VCaP (cell line): ENCODE results near the gene PGAP3.

Source experiments
- H3K27ac ChIP-seq: fragments of 450-650 bp; 2 replicates; pipeline ENCODE4 v1.5.1; 2017
- TF ChIP-seq, protein P1 (sequence below): fragments of 450-650 bp; conservative IDR thresholded peaks from 2 replicates; pipeline ENCODE4 v1.5.1; 2017; ENCODE audit warnings: mild to moderate bottlenecking, moderate library complexity

Gene PGAP3

GRCh38 chr17:39633570-39634183 lies 54.2 kb downstream of the PGAP3 start:
- TF ChIP-seq, protein P1, sequence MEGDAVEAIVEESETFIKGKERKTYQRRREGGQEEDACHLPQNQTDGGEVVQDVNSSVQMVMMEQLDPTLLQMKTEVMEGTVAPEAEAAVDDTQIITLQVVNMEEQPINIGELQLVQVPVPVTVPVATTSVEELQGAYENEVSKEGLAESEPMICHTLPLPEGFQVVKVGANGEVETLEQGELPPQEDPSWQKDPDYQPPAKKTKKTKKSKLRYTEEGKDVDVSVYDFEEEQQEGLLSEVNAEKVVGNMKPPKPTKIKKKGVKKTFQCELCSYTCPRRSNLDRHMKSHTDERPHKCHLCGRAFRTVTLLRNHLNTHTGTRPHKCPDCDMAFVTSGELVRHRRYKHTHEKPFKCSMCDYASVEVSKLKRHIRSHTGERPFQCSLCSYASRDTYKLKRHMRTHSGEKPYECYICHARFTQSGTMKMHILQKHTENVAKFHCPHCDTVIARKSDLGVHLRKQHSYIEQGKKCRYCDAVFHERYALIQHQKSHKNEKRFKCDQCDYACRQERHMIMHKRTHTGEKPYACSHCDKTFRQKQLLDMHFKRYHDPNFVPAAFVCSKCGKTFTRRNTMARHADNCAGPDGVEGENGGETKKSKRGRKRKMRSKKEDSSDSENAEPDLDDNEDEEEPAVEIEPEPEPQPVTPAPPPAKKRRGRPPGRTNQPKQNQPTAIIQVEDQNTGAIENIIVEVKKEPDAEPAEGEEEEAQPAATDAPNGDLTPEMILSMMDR = no peak
- no peak overlapping the region for H3K27ac ChIP-seq

DNA sequence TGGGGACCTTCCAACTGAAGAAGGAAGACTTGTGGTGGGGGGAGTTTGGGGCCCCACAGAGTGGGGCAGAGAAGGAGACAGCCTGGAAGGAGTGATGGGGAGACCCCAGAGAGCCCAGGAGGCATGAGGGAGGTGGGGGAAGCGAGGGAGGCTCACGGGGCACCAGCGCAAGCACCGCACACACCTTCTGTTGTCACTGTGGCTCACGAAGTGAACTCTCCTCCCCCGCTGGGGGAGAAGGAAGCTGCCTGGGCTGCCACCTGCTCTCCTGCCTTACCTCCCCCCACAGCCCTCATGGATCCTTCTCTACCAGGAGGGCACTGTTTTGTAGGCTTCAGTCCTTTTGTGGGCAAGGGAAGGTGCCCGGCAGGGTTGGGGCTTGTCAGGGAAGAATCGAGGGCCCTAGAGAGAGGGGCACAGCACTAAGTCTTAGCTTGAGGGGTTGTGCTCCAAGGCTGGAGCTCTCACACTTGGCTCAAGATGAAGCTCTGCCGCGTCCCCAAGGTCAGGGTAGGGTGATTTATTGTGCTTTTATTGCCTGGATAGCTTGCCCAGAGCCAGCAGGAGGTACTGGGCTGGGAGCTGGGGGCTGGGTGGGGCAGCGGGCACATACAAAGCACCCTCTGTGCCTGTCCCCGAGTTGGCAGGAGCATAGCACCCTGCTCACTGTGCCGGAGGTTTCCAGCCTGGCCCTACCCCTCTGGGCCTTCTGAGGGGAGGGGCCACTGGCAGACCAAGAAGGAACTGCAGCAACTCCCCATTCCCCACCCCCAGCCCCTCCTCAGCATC lies 55.5 kb downstream of the PGAP3 start:
- peak overlapping the region; percentile 41; the same call in 1 of the 2 replicates for H3K27ac ChIP-seq
- TF ChIP-seq, protein P1 = no peak

DNA sequence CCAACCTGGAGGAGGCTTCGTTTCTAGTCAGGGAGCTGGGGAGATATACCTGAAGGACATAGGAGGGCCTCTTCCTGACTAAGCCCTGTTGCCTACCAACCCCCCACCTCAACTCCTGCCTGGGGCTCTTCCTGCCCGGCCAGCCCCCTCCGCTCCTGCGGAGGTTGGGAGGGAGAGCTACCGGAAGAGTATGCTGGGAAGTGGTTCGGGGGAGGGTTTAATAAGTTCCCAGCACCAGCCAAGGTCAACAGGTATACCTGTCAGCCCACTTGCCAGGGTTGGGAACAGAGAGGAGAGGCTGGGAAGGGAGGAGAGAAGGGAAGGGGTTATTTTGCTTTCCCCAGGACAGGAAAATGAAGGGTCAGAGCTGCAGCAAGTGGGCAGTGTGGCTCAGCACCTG lies 56.5 kb downstream of the PGAP3 start:
- peak overlapping the region; percentile 41 for H3K27ac ChIP-seq
- TF ChIP-seq, protein P1 = no peak

DNA sequence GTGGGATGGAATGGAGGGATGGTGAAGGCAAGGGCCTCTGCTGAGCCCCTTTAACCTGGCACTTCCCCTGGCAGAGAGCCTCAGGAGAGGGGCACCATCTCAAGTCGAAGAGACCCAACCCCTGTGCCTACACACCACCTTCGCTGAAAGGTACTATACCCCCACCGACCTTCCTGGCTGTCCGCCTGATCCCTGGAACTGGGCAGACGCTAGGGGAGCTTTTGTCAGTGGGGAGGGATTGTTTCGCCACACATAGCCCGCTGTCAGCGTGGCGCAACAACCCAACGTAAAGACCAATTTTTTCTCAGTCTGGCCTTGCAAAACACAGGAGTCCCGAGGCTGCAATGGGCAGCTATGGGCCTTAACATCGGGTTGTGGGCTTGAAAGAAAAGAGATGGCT lies 58.0 kb downstream of the PGAP3 start:
- TF ChIP-seq, protein P1 = no peak
- H3K27ac ChIP-seq = no peak overlapping the region

DNA sequence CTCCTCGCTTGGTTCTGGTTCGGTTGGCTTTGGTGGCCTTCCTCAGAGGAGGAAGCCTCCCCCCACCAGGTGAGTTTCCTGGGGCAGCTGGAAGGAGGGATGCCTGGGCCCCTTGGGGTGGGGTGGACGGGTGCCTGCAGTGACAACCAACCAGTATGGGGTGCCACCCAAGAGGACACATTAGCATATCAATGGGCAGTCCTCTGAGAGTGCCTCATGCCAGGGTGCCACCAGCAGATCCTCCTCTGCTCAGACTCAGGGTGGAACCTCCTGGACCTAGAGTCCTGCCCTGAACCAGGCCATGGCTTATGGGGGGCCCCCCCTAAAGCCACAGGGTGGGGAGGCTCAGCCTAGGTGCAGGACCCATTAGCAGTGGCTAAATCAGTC lies 58.4 kb downstream of the PGAP3 start:
- H3K27ac ChIP-seq = no peak overlapping the region
- TF ChIP-seq, protein P1 = no peak

GRCh38 chr17:39628655-39629493 lies 59.0 kb downstream of the PGAP3 start:
- TF ChIP-seq, protein P1 = no peak
- no peak overlapping the region for H3K27ac ChIP-seq
